Measurements from ENCODE around the gene LMAN1L. TPM values are rescaled to one million over a fixed set of nuclear protein-coding genes. Genes with fewer than 3 reads are reported as not detected.

The LMAN1L gene
- total RNA-seq, 1 donor from 2014 or later = not detected

GRCh38 chr15:74794248-74794969, 18.2 kb upstream of the LMAN1L start:
- no peak for TF ChIP-seq CTCF (IDR thresholded peaks at IDR 0.05)
- H3K4me1 ChIP-seq = peaks cover 11 to 14% of the 10 kb centered on the region in 2 donors

GRCh38 chr15:74794970-74795349, 17.7 kb upstream of the LMAN1L start:
- Histone ChIP-seq H3K4me1 (peaks cover 6 to 8% of the 10 kb centered on the region in 2 donors), H3K9me3 (no peaks in the 10 kb centered on the region), H3K27ac (no peak overlapping the region), H3K27me3 (no peaks in the 10 kb centered on the region), H3K36me3 (peaks cover 9 to 16% of the 10 kb centered on the region in 2 donors), H3K4me3 (no peak overlapping the region)
- intact Hi-C loops (cut with DNase I) = no loop called here
- DNase-seq (ENCODE audit: low spot score in 2 of 2) = no peak
- TF ChIP-seq CTCF (IDR thresholded peaks at IDR 0.05) = no peak

More at GRCh38 chr15:74794248-74794969, 18.2 kb upstream of the LMAN1L start:
- Histone ChIP-seq H3K27me3 (no peaks in the 10 kb centered on the region), H3K36me3 (peaks cover 8 to 14% of the 10 kb centered on the region in 2 donors), H3K4me3 (no peak overlapping the region), H3K9me3 (no peaks in the 10 kb centered on the region), H3K27ac (no peak overlapping the region)
- intact Hi-C loops (cut with DNase I) = no loop called here
- DNase-seq (ENCODE audit: low spot score in 2 of 2) = no peak

- Histone ChIP-seq H3K4me1 (peaks cover 0 to 3% of the 10 kb centered on the region in 2 donors), H3K27ac (no peak overlapping the region), H3K4me3 (no peak overlapping the region), H3K27me3 (no peaks in the 10 kb centered on the region), H3K9me3 (no peaks in the 10 kb centered on the region), H3K36me3 (peaks cover 17 to 24% of the 10 kb centered on the region in 2 donors)
- no peak for DNase-seq (ENCODE audit: low spot score in 2 of 2)
- intact Hi-C loops (cut with DNase I) = no loop called here
- no peak for TF ChIP-seq CTCF (IDR thresholded peaks at IDR 0.05)
Measured at GRCh38 chr15:74795966-74796625, 16.5 kb upstream of the LMAN1L start.

DNA sequence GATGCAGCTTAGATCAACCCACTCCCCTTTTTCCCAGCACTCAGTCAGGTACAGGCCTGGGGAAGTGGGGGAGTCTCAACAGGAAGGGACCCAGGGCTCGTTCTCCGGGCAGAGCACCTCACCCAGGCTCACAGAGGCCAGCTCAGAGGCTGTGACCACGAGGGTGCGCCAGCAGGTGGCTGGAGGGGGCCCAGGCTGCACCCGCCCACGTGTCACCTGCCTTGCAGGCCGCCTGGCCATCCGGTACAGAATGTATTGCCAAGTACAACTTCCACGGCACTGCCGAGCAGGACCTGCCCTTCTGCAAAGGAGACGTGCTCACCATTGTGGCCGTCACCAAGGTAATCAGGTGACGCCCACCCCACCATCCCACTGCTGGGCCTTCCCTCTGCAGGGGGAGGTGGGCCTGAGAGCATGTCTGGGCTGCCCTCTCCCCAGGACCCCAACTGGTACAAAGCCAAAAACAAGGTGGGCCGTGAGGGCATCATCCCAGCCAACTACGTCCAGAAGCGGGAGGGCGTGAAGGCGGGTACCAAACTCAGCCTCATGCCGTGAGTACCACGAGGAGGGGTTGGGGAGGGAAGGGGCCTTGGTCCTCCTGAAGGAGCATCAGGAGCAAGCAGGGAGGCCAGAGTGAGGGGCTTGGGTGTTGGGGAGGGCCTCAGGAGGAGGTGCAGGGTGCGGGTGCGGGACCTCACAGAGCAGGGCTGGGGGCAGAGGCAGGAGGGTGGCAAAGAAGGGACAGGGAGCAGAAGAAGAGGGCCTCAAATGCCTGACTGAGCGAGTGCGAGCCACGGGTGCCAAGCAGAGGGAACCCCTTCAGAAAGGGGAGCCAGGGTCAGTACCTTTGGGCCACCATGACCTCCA, 14.0 kb upstream of the LMAN1L start:
- peaks cover 39 to 49% of the 10 kb centered on the region in 2 donors for H3K36me3 ChIP-seq
- no peak for TF ChIP-seq CTCF (IDR thresholded peaks at IDR 0.05)
- no peaks in the 10 kb centered on the region for H3K9me3 ChIP-seq
- no peaks in the 10 kb centered on the region for H3K4me1 ChIP-seq
- no peak overlapping the region for H3K27ac ChIP-seq
- intact Hi-C loops (cut with DNase I) = no loop called here
- H3K27me3 ChIP-seq = no peaks in the 10 kb centered on the region
- no peak overlapping the region for H3K4me3 ChIP-seq
- DNase-seq (ENCODE audit: low spot score in 2 of 2) = no peak

GRCh38 chr15:74799255-74799855, 13.3 kb upstream of the LMAN1L start:
- H3K4me1 ChIP-seq = no peaks in the 10 kb centered on the region
- TF ChIP-seq CTCF (IDR thresholded peaks at IDR 0.05) = no peak

More at GRCh38 chr15:74799255-74799855, 13.3 kb upstream of the LMAN1L start:
- no peaks in the 10 kb centered on the region for H3K27me3 ChIP-seq
- H3K27ac ChIP-seq = no peak overlapping the region
- H3K4me3 ChIP-seq = no peak overlapping the region
- H3K9me3 ChIP-seq = no peaks in the 10 kb centered on the region
- H3K36me3 ChIP-seq = peaks cover 39 to 49% of the 10 kb centered on the region in 2 donors
- intact Hi-C loops (cut with DNase I) = no loop called here
- no peak for DNase-seq (ENCODE audit: low spot score in 2 of 2)
